GM18868 (cell line): ENCODE measurements around the gene SMAP2.
"Not testable (repeated sequence)": the region's sequence is repeated elsewhere in the genome, so short reads cannot be mapped to it uniquely, and the experiment has no call there.

ENCODE experiments used
- ATAC-seq: cut with Tn5 transposase; IDR thresholded peaks from one replicate; pipeline ENCODE4 v1.9.1; 2021; ENCODE audit warnings: mild to moderate bottlenecking, moderate library complexity; ENCODE audit not compliant: unreplicated experiment

SMAP2 gene

GRCh38 chr1:40371707-40372258, 1.7 kb upstream of the SMAP2 start:
- no peak for ATAC-seq

- no peak for ATAC-seq
Measured at GRCh38 chr1:40372658-40373322, 737 bp upstream of the SMAP2 start.

GRCh38 chr1:40377512-40377911, 4.0 kb downstream of the SMAP2 start:
- no peak for ATAC-seq

- no peak for ATAC-seq
Measured at GRCh38 chr1:40379785-40380452, 6.4 kb downstream of the SMAP2 start.

- no peak for ATAC-seq
Measured at GRCh38 chr1:40380817-40381216, 7.3 kb downstream of the SMAP2 start.

GRCh38 chr1:40381268-40382107, 8.0 kb downstream of the SMAP2 start:
- no peak for ATAC-seq

GRCh38 chr1:40382108-40382460, 8.6 kb downstream of the SMAP2 start:
- ATAC-seq, result no peak

GRCh38 chr1:40382601-40383000, 9.1 kb downstream of the SMAP2 start:
- no peak for ATAC-seq

GRCh38 chr1:40383095-40383487, 9.6 kb downstream of the SMAP2 start:
- no peak for ATAC-seq

GRCh38 chr1:40383488-40384412, 10.2 kb downstream of the SMAP2 start:
- no peak for ATAC-seq

- no peak for ATAC-seq
Measured at GRCh38 chr1:40384413-40384762, 10.9 kb downstream of the SMAP2 start.

GRCh38 chr1:40384887-40385286, 11.4 kb downstream of the SMAP2 start:
- no peak for ATAC-seq

- peak; percentile 70 for ATAC-seq
Measured at GRCh38 chr1:40385437-40386358, 12.2 kb downstream of the SMAP2 start.

GRCh38 chr1:40386359-40386723, 12.8 kb downstream of the SMAP2 start:
- ATAC-seq, result no peak

GRCh38 chr1:40386796-40387195, 13.3 kb downstream of the SMAP2 start:
- no peak for ATAC-seq

- not testable (repeated sequence) for ATAC-seq
Measured at GRCh38 chr1:40387381-40388306, 14.1 kb downstream of the SMAP2 start.

- ATAC-seq, result not testable (repeated sequence)
Measured at GRCh38 chr1:40388456-40389321, 15.2 kb downstream of the SMAP2 start.
